ENCODE results near the gene DYNLRB1.
A peak's percentile ranks its signal among the peaks of the same experiment; 100 is the strongest.

DYNLRB1 gene

GRCh38 chr20:34535301-34535840 lies 19.1 kb downstream of the DYNLRB1 start:
- no peak for DNase-seq

GRCh38 chr20:34535857-34536256 lies 19.6 kb downstream of the DYNLRB1 start:
- no peak for DNase-seq

GRCh38 chr20:34536798-34537394 lies 20.7 kb downstream of the DYNLRB1 start:
- DNase-seq: peak; percentile 73

DNA sequence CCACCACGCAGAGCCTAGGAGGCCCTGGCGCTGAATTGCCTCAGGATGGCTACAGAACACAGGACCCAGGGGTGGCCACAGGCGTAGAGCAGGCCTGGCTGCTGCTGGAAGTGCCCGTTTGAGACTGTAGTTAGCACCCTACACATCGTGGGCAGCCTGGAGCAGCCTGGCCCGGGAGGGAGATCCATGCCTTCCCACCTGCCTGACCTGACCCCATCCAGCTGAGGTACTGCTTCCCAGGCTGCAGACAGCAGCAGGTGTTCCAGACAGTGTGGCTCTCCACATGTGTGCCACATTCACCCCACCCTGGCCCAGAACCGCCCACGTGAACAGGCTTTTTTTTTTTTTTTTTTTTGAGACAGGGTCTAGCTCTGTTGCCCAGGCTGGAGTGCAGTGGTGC lies 21.4 kb downstream of the DYNLRB1 start:
- no peak for DNase-seq

GRCh38 chr20:34538671-34539123 lies 22.5 kb downstream of the DYNLRB1 start:
- DNase-seq: peak; percentile 71

DNA sequence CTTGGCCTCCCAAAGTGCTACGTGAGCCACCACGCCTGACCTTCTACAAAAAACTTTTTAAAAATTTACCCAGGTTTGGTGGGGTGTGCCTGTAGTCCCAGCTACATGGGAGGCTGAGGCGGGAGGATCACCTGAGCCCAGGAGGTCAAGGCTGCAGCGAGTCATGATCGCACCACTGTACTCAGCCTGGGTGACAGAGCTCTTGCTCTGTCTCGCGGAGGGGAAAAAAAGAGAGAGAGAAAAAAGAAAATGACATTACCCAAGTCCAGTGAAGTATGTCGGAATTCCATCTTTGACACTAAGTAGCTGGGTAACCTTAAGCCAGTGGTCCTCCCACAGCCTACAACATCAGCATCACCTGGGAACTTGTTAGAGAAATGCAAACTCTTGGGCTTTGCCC lies 23.5 kb downstream of the DYNLRB1 start:
- DNase-seq: no peak

DNA sequence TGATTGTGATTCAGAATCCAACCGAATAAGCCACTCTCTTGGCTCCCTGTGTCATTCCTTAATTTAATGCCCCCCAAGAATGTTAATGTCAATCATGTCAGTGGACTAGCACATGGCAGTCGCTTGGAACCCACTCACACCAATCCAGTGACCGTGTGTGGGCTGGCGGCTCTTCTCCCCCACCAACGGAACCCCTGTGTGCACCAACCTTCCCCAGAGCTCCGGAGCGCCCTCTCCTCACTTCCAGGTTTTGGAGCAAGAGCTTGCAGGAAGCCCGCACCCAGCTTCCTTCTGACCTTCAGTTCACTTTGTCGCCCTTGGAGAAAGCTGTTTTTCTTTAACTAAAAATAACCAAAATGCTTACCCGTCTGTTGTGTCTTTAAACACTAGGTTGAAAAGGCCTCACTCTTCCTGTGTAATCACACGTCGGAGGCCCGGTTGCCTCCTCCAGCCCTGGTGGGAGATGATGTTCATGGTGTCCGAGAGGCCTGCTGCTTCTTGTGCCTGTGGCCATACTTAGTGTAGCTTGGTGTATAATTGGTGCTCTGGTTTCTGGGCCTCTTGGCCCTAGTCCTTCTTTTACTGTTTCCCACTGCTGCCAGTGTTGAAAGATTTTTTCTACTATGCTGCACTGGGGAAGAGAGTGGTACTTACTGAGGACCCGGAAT lies 24.5 kb downstream of the DYNLRB1 start:
- no peak for DNase-seq

- no peak for DNase-seq
Measured at GRCh38 chr20:34541264-34541901, 25.2 kb downstream of the DYNLRB1 start.

DNA sequence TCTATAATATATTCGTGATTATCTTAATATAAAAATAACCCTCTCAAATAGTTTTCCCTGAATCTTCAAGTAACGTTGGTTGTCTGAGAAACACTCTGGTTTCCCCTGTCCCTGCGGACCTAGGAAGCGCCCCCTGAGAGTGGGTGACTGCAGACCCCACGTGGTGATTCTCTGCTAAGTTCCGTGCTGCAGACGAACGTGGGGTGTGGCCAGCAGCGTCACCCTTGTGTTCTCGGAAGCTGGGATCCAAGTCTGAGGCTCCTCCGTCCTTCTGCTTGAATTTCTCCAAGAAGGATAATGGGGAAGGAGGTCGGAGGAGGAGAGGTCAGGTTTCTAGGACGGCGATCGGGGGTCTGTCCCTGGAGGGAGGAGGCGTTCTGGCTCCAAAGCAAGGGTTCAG lies 25.7 kb downstream of the DYNLRB1 start:
- no peak for DNase-seq

GRCh38 chr20:34542439-34542838 lies 26.2 kb downstream of the DYNLRB1 start:
- DNase-seq: no peak

GRCh38 chr20:34543463-34544056 lies 27.3 kb downstream of the DYNLRB1 start:
- DNase-seq: no peak

DNA sequence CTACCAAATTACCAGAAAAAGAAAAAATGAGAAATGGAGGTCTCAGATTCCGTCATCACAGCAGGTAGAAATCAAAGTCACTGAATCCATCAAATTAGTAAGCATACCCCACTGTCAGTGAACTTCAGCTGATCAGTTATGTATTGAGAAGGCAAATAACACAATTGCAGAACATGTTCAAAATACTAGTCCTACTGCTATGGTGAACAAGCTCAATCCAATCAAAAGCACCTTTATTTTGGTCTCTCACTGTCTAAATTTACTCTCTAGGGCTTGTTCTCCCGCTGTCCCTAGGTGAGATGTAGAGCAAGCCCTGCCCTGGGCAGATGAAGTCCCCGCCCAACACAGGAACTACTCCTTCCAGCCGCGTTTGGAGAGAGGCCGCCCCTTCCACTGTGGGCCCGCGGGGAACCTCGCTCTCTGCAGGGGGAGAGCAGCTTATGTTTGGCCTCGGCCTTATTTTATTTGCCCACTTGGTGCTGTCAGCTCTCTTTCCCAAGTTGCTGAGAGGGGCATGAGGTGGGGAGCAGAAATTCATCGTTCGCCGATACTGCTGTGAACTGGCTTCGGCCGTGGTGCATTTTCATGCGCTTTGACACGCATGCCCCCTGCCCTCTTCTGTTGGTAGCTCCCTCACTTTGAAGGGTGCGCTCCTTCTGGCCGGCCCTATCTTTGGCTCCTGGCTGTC lies 28.0 kb downstream of the DYNLRB1 start:
- DNase-seq: no peak

GRCh38 chr20:34546751-34547181 lies 30.5 kb downstream of the DYNLRB1 start:
- DNase-seq: no peak

GRCh38 chr20:34547844-34548613 lies 31.8 kb downstream of the DYNLRB1 start:
- DNase-seq: no peak

GRCh38 chr20:34549291-34549928 lies 33.2 kb downstream of the DYNLRB1 start:
- peak; percentile 80 for DNase-seq

GRCh38 chr20:34549929-34550305 lies 33.7 kb downstream of the DYNLRB1 start:
- no peak for DNase-seq

- no peak for DNase-seq
Measured at GRCh38 chr20:34552569-34552968, 36.3 kb downstream of the DYNLRB1 start.

- no peak for DNase-seq
Measured at GRCh38 chr20:34553366-34553867, 37.2 kb downstream of the DYNLRB1 start.

DNA sequence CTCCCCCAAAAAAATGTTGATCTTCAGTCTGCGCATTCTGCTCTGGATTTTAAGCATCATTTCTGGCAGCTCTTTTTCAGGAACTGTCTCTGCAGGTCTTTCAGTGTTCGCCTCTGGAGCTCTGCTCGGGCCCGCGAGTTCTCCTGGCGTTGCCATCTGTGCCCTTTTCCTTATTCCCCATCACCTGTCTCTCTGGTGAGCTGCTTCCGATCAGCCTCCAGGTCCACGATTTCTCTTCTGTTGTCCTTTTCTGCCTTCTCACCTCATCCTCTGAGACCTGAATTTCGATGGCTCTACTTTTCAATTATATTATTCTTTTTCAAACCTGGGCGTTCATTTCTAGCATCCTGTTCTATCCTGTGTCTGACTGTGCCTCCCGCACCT lies 41.7 kb downstream of the DYNLRB1 start:
- no peak for DNase-seq

- DNase-seq: peak; percentile 91
Measured at GRCh38 chr20:34558320-34559218, 42.3 kb downstream of the DYNLRB1 start, which contains the start of gene MAP1LC3A. Gene MAP1LC3A, plus strand, starts transcription at chr20:34558718. Its CDS starts 151 bp downstream, at chr20:34558869.
